K562 (cell line): Measurements from ENCODE around the gene ACP1. TPM values are rescaled to one million over a fixed set of nuclear protein-coding genes. Genes with fewer than 3 reads are reported as not detected.

ENCODE experiments used
- CEBPB ChIP-seq: fragments of 450-650 bp; IDR thresholded peaks from 2 replicates; pipeline ENCODE4 v1.6.1; 2016; ENCODE audit warnings: missing genetic modification characterization, missing compliant biosample characterization
- CHD7 ChIP-seq: fragments of 200-600 bp; sonication (generic); IDR thresholded peaks from one replicate; pipeline ENCODE4 v1.6.1; 2012; ENCODE audit warnings: mild to moderate bottlenecking, low read depth, low read length, inconsistent platforms
- ERF ChIP-seq: fragments of 450-650 bp; formaldehyde crosslinking; IDR thresholded peaks from 2 replicates; pipeline ENCODE4 v1.4.0; 2020; ENCODE audit warnings: mild to moderate bottlenecking, mixed read lengths
- ESRRA ChIP-seq: fragments of 450-650 bp; IDR thresholded peaks from 2 replicates; pipeline ENCODE4 v1.6.1; 2014; ENCODE audit warnings: low read depth, mild to moderate bottlenecking, moderate library complexity, borderline replicate concordance
- HNRNPK ChIP-seq: fragments of 200-400 bp; formaldehyde crosslinking; IDR thresholded peaks from one replicate; pipeline ENCODE4 v1.6.1; 2018; ENCODE audit warnings: mild to moderate bottlenecking, low read depth, low read length; ENCODE audit not compliant: poor library complexity, severe bottlenecking
- MED1 ChIP-seq: sonication (generic); formaldehyde crosslinking; IDR thresholded peaks from 2 replicates; pipeline ENCODE4 v1.8.1; 2023; ENCODE audit warnings: missing genetic modification reagents, borderline replicate concordance
- SFPQ ChIP-seq: fragments of 200-400 bp; formaldehyde crosslinking; IDR thresholded peaks from 2 replicates; pipeline ENCODE4 v1.6.1; 2017; ENCODE audit warnings: mild to moderate bottlenecking, low read depth, low read length, moderate library complexity
- SP2 ChIP-seq: IDR thresholded peaks from 2 replicates; pipeline ENCODE4 v1.6.1; 2011; ENCODE audit warnings: mild to moderate bottlenecking, low read depth, low read length, moderate library complexity; ENCODE audit not compliant: poor library complexity, severe bottlenecking; ENCODE audit errors: extremely low read depth
- SUPT5H ChIP-seq: fragments of 450-650 bp; IDR thresholded peaks from 2 replicates; pipeline ENCODE4 v1.6.1; 2016
- TFE3 ChIP-seq: fragments of 450-650 bp; formaldehyde crosslinking; IDR thresholded peaks from 2 replicates; pipeline ENCODE4 v1.4.0; 2020; ENCODE audit warnings: mild to moderate bottlenecking, mixed read lengths
- ZNF717 ChIP-seq: fragments of 250-450 bp; sonication (Bioruptor Pico); IDR thresholded peaks from 2 replicates; pipeline ENCODE4 v1.5.0; 2021
- polyA plus RNA-seq, 8 experiments: library from polyadenylated mRNA; depleted of rRNA in 4 of 8; stranded (reverse) in 5 of 8; unstranded in 3 of 8; fragments of >200 nt; fragmentation: Nextera tagmentation in 2 of 8; fragmentation: Illumina TruSeq in 1 of 8; extraction: Ambion mirVana in 2 of 8; extraction: Trizol in 1 of 8; gene quantifications; 2 replicates each; pipeline versions ENCODE4 v1.2.1 to v1.2.3, GENCODE V29; 2011 to 2014; ENCODE audit warnings: inconsistent platforms in 1 of 8, missing spikeins in 1 of 8
- total RNA-seq, 7 experiments: library from RNA; depleted of rRNA in 6 of 7; stranded (reverse); fragments of >200 nt in 6 of 7; fragmentation: Illumina TruSeq in 2 of 7; extraction: Trizol in 2 of 7; gene quantifications; 2 replicates each; pipeline versions ENCODE4 v1.2.1 to v1.2.3, GENCODE V29; 2011 to 2021; ENCODE audit warnings: low replicate concordance in 1 of 7

The ACP1 gene
- total and polyA plus RNA-seq, 9 of the 15 experiments (the other 6 are each of a cell fraction or from before 2014, with no cell fraction given), result 139 to 493 (median 189) TPM

GRCh38 chr2:264493-265468, at the start of gene ACP1 (continued):
- TF ChIP-seq CHD7 (no peak), ERF (peak; percentile 22; the same call in 1 of the 2 replicates), ESRRA (no peak), HNRNPK (peak; percentile 22), SUPT5H (peak; percentile 95), MED1 (CRISPR knock-in tag) (no peak), SP2 (no peak), SFPQ (no peak), ZNF717 (no peak), TFE3 (CRISPR knock-in tag) (no peak), CEBPB (tag) (no peak)
